Measurements from ENCODE around the gene PTCD3. TPM values are rescaled to one million over a fixed set of nuclear protein-coding genes. Genes with fewer than 3 reads are reported as not detected.

Gene PTCD3
- total RNA-seq, 3 donors from 2014 or later, result 70.1 to 126 (median 99.1) TPM

Other genes with a start within 250 kb of the PTCD3 start
- gene ST3GAL5, start 217.2 kb upstream of the PTCD3 start, total RNA-seq, result 10 to 100 TPM; 20.8 to 52.5 (median 29.5) TPM
- gene POLR1A, start 349 bp upstream of the PTCD3 start, total RNA-seq, result 10 to 100 TPM; 12.4 to 19.4 (median 13.1) TPM
- 10 to 100 TPM; 44.8 to 56.1 (median 48.2) TPM for gene IMMT, start 89.2 kb downstream of the PTCD3 start, total RNA-seq
- gene MRPL35, start 93.2 kb downstream of the PTCD3 start, total RNA-seq, result 10 to 100 TPM; 16.8 to 21.0 (median 21.0) TPM
- gene REEP1, start 231.4 kb downstream of the PTCD3 start, total RNA-seq, result 1 to 10 TPM in 2 of 3 donors, under 1 TPM in 1; 0.32 to 3.8 (median 1.3) TPM

Data from breast epithelium (tissue), 3 donors.